ENCODE measurements around the gene CCDC170. TPM values are rescaled to one million over a fixed set of nuclear protein-coding genes. Genes with fewer than 3 reads are reported as not detected.

Gene CCDC170
- total and polyA plus RNA-seq, 4 donors = 0.37 to 0.59 (median 0.45) TPM

- WGBS = 88% methylated on average over 4 of the region's 4 CpGs
- Histone ChIP-seq H3K27me3 (ENCODE audit: control insufficient read depth in 4 of 4, insufficient read depth in 4 of 4, low read length in 3 of 4) (no peaks in the 10 kb centered on the region), H3K27ac (ENCODE audit: low read depth in 1 of 2, low read length in 2 of 2) (no peak overlapping the region), H3K9me3 (ENCODE audit: control insufficient read depth in 4 of 4, low read length in 3 of 4) (no peaks in the 10 kb centered on the region), H3K36me3 (ENCODE audit: control insufficient read depth in 4 of 4, insufficient read depth in 3 of 4, low read depth in 1 of 4, low read length in 3 of 4) (peaks cover 0 to 3% (median 0%) of the 10 kb centered on the region in 4 donors), H3K9ac (ENCODE audit: low read depth in 1 of 2, low read length in 2 of 2) (no peak overlapping the region), H3K4me1 (ENCODE audit: control insufficient read depth in 4 of 4, insufficient read depth in 4 of 4, low read length in 3 of 4) (peaks cover 2 to 32% (median 20%) of the 10 kb centered on the region in 4 donors), H3K4me3 (ENCODE audit: low read depth in 1 of 3, low read length in 3 of 3) (no peak overlapping the region)
- TF ChIP-seq HNF4A (conservative IDR thresholded peaks at IDR 0.05) (no peak), SP1 (IDR thresholded peaks at IDR 0.05) (no peak), HNF4G (IDR thresholded peaks at IDR 0.05) (no peak), RAD21 (IDR thresholded peaks at IDR 0.05) (no peak), EGR1 (IDR thresholded peaks at IDR 0.05; ENCODE audit: low read depth in 2 of 2) (no peak), RXRA (IDR thresholded peaks at IDR 0.05) (no peak), NR2F2 (IDR thresholded peaks at IDR 0.05) (no peak), TAF1 (conservative IDR thresholded peaks at IDR 0.05) (no peak), CTCF (IDR thresholded peaks at IDR 0.05; ENCODE audit: low read depth, low read length, missing input control) (no peak), JUND (IDR thresholded peaks at IDR 0.05) (no peak), FOXA2 (IDR thresholded peaks at IDR 0.05) (no peak), YY1 (IDR thresholded peaks at IDR 0.05) (no peak), FOXA1 (IDR thresholded peaks at IDR 0.05) (no peak)
- no peak for DNase-seq (ENCODE audit: low spot score)
These were observed 120.8 kb downstream of the CCDC170 start for GRCh38 chr6:151614630-151615029.

- Histone ChIP-seq H3K36me3 (ENCODE audit: control insufficient read depth in 4 of 4, insufficient read depth in 3 of 4, low read depth in 1 of 4, low read length in 3 of 4) (no peaks in the 10 kb centered on the region), H3K27me3 (ENCODE audit: control insufficient read depth in 4 of 4, insufficient read depth in 4 of 4, low read length in 3 of 4) (no peaks in the 10 kb centered on the region), H3K9ac (ENCODE audit: low read depth in 1 of 2, low read length in 2 of 2) (no peak overlapping the region), H3K27ac (ENCODE audit: low read depth in 1 of 2, low read length in 2 of 2) (peak overlapping the region; percentile 59 to 63), H3K4me1 (ENCODE audit: control insufficient read depth in 4 of 4, insufficient read depth in 4 of 4, low read length in 3 of 4) (peaks cover 2 to 32% (median 20%) of the 10 kb centered on the region in 4 donors), H3K4me3 (ENCODE audit: low read depth in 1 of 3, low read length in 3 of 3) (peak overlapping the region; percentile 21 to 47 (median 24)), H3K9me3 (ENCODE audit: control insufficient read depth in 4 of 4, low read length in 3 of 4) (no peaks in the 10 kb centered on the region)
- peak; percentile 93 for TF ChIP-seq ATF3 (IDR thresholded peaks at IDR 0.05)
- peak; percentile 97 for TF ChIP-seq HNF4A (conservative IDR thresholded peaks at IDR 0.05)
- TF ChIP-seq YY1 (IDR thresholded peaks at IDR 0.05) = peak; percentile 94
- no peak for TF ChIP-seq FOXA2 (IDR thresholded peaks at IDR 0.05)
- TF ChIP-seq JUND (IDR thresholded peaks at IDR 0.05) = peak; percentile 28 to 75
- TF ChIP-seq ZBTB33 (IDR thresholded peaks at IDR 0.05) = peak; percentile 77
- peak; percentile 52 for TF ChIP-seq NR2F2 (IDR thresholded peaks at IDR 0.05)
- no peak for TF ChIP-seq CTCF (IDR thresholded peaks at IDR 0.05; ENCODE audit: low read depth, low read length, missing input control)
- TF ChIP-seq HNF4G (IDR thresholded peaks at IDR 0.05) = peak; percentile 89
- no peak for TF ChIP-seq FOXA1 (IDR thresholded peaks at IDR 0.05)
- peak; percentile 75 to 82 for TF ChIP-seq RXRA (IDR thresholded peaks at IDR 0.05)
- no peak for TF ChIP-seq TAF1 (conservative IDR thresholded peaks at IDR 0.05)
- peak; percentile 67 for TF ChIP-seq MAX (IDR thresholded peaks at IDR 0.05)
- TF ChIP-seq GABPA (IDR thresholded peaks at IDR 0.05 in 1 of 2, conservative IDR thresholded peaks at IDR 0.05 in 1 of 2) = peak in 1 of 2 donors; percentile 33
- no peak for TF ChIP-seq EGR1 (IDR thresholded peaks at IDR 0.05; ENCODE audit: low read depth in 2 of 2)
- TF ChIP-seq REST (IDR thresholded peaks at IDR 0.05) = no peak
- TF ChIP-seq RAD21 (IDR thresholded peaks at IDR 0.05) = peak; percentile 34 to 47
- TF ChIP-seq SP1 (IDR thresholded peaks at IDR 0.05) = peak; percentile 98
- DNase-seq (ENCODE audit: low spot score) = no peak
- 17% methylated on average over 5 of the region's 5 CpGs for WGBS
These were observed 122.3 kb downstream of the CCDC170 start for GRCh38 chr6:151616091-151616513.
